ENCODE measurements around the gene MAGIX. TPM values are rescaled to one million over a fixed set of nuclear protein-coding genes. Genes with fewer than 3 reads are reported as not detected.
"Not testable (repeated sequence)": the region's sequence is repeated elsewhere in the genome, so short reads cannot be mapped to it uniquely, and the experiment has no call there.

The MAGIX gene
- polyA plus RNA-seq, 6 donors from 2014 or later, result 0.18 to 0.96 (median 0.35) TPM; not detected in 1

DNA sequence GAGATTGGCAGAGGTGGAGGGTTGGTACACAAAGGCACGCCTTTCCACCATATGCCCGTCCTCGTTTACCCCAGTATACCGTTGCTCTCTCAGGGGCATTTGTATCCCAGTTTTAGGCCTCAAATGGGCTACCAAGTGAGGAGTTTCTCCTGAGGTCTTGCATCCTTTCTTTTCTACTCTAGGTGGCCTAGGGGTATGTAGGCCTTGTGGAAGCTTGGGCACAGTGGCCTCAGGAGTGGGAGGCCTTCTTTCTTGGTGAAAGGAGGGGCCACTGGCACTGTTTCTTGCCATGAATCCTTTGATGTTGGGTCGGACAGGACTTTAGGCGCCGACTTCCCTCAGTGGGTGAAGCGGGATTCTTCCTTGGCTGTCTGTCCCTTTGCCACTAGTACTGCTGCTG, 15.3 kb upstream of the MAGIX start:
- DNase-seq (no peak), ATAC-seq (ENCODE audit: low read depth in 2 of 2) (no peak)
- H3K36me3 Mint-ChIP-seq, result peaks cover 4 to 7% of the 10 kb centered on the region in 2 donors
- H3K4me1 Mint-ChIP-seq, result no peaks in the 10 kb centered on the region
- H3K27ac Mint-ChIP-seq, result no peak overlapping the region
- H3K4me3 Mint-ChIP-seq, result no peak overlapping the region
- no peaks in the 10 kb centered on the region for H3K27me3 Mint-ChIP-seq
- peaks cover 0 to 8% (median 1%) of the 10 kb centered on the region in 7 donors for H3K9me3 Mint-ChIP-seq

DNA sequence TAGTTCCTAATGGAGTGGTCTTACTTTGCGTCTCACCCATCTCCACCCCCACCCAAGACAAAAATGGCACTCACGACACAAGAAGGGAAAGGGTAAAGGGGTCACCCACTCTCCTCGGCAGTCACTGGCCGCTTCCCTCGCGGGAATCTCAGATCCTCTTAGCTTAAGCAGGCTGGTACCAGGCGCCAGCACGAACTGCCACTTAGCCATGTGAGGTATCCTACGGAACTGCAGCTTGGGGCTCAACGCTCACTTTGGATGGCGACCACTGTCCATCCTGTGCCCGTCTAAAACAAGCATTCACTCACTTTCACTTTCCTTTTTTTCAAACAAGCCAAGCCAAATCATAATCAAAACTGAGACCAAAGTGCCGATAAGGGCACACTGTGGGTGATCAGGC, 14.6 kb upstream of the MAGIX start:
- no peak overlapping the region for H3K4me3 Mint-ChIP-seq
- ATAC-seq (ENCODE audit: low read depth in 2 of 2), result no peak
- H3K27me3 Mint-ChIP-seq, result no peaks in the 10 kb centered on the region
- no peak for DNase-seq
- H3K27ac Mint-ChIP-seq, result peak overlapping the region in 2 of 6 donors; percentile 36 to 42
- H3K4me1 Mint-ChIP-seq, result no peaks in the 10 kb centered on the region
- peaks cover 0 to 5% (median 1%) of the 10 kb centered on the region in 7 donors for H3K9me3 Mint-ChIP-seq
- peaks cover 4 to 7% of the 10 kb centered on the region in 2 donors for H3K36me3 Mint-ChIP-seq

DNA sequence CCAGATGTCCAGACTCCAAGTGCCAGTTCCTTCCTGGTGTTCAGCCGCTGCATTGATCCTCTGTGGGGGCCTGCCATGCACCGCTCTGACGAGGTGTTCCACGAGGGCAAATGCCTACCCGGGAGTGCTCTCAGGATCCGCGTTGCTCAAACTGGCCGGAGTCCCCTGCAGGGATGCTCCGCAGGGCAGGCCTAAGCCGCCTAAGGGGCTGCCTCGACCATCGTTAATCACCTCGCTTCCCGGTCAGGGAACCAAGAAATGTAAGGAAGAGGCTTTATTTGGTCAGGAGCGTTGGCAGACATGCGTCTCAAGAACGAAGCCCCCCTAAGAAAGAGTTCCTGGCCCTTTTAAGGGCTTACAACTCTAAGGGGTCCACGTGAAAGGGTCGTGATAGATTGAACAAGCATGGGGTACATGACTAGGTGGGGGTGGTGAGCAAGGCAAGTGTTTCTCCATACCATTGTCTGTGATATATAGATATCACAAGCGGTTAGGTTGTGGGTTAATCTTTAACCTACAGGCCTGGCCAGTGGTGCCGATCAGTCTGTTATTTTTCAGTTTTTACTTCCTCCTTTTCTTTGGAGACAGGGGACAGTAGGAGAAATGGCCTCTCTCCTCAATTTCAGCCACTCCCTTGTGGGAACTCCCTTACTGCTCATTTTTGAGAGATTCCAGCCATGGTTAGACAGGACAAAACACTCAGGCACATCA, 14.0 kb upstream of the MAGIX start:
- peak overlapping the region in 1 of 6 donors; percentile 69 for H3K27ac Mint-ChIP-seq
- H3K4me1 Mint-ChIP-seq; H3K9me3 Mint-ChIP-seq; ATAC-seq (ENCODE audit: low read depth in 2 of 2); H3K4me3 Mint-ChIP-seq; H3K36me3 Mint-ChIP-seq; H3K27me3 Mint-ChIP-seq; DNase-seq: not testable (repeated sequence)

DNA sequence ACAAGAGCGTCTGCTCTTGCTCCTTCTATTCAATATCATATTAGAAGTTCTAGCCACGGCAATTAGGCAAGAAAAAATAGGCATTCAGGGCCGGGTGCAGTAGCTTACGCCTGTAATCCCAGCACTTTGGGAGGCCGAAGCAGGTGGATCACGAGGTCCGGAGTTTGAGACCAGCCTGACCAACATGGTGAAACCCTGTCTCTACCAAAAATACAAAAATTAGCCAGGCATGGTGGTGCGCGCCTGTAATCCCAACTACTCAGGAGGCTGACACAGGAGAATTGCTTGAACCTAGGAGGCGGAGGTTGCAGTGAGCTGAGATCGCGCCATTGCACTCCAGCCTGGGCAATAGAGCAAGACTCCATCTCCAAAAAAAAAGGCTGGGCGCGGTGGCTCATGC, 13.3 kb upstream of the MAGIX start:
- DNase-seq; H3K36me3 Mint-ChIP-seq; ATAC-seq (ENCODE audit: low read depth in 2 of 2); H3K27ac Mint-ChIP-seq; H3K9me3 Mint-ChIP-seq; H3K4me1 Mint-ChIP-seq; H3K27me3 Mint-ChIP-seq; H3K4me3 Mint-ChIP-seq: not testable (repeated sequence)

DNA sequence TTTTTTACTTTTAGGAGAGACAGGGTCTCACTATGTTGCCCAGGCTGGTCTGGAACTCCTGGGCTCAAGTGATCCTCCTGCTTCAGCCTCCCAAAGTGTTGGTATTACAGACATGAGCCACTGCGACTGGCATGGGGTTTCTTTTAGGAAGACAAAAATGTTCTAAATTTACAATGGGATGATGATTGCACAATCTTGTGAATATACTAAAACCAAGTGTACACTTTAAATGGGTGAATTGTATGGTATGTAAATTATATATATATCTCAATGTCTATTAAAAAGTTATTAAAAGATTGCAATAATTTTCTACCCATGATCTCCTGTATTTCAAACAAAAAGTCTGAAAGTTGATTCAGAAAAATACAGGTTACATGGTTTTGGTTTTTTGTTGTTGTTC, 9.1 kb upstream of the MAGIX start:
- ATAC-seq (ENCODE audit: low read depth in 2 of 2) (no peak), DNase-seq (no peak)
- H3K4me3 Mint-ChIP-seq, result peak overlapping the region in 1 of 8 donors; percentile 66
- no peaks in the 10 kb centered on the region for H3K27me3 Mint-ChIP-seq
- peaks cover 13 to 21% (median 15%) of the 10 kb centered on the region in 3 donors for H3K4me1 Mint-ChIP-seq
- peaks cover 0 to 8% (median 0%) of the 10 kb centered on the region in 7 donors for H3K9me3 Mint-ChIP-seq
- no peak overlapping the region for H3K27ac Mint-ChIP-seq
- peaks cover 4 to 7% of the 10 kb centered on the region in 2 donors for H3K36me3 Mint-ChIP-seq

DNA sequence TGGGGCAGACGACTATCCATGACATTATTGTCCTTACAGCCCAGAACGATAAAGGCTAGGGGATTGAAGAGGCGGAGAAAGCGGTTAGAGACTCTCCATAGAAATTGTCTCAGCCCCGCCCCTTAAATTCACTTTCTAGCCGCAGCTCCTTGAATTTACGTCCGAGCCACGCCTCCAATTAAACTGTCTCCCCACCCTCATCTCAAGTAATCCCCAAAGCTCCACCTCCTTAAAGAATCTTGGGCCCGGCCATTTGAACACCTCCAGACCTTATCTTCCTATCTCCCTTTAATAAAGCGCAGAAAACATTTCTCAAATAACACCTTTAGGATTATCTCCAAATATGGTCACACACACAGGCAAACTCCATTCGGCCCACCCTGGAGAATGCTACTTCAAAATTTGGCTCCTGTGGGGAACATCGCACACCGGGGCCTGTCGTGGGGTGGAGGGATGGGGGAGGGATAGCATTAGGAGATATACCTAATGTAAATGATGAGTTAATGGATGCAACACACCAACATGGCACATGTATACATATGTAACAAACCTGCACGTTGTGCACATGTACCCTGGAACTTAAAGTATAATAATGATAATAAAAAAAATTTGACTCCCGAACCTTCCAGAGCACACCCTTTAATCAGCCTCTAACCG, 7.2 kb upstream of the MAGIX start:
- Mint-ChIP-seq H3K4me1 (peaks cover 13 to 21% (median 15%) of the 10 kb centered on the region in 3 donors), H3K9me3 (peaks cover 0 to 8% (median 0%) of the 10 kb centered on the region in 7 donors), H3K27me3 (no peaks in the 10 kb centered on the region), H3K27ac (peak overlapping the region in 5 of 6 donors; percentile 17 to 98 (median 96)), H3K4me3 (peak overlapping the region; percentile 92 to 99 (median 94)), H3K36me3 (peaks cover 4 to 7% of the 10 kb centered on the region in 2 donors)
- DNase-seq (no peak), ATAC-seq (ENCODE audit: low read depth in 2 of 2) (no peak)

DNA sequence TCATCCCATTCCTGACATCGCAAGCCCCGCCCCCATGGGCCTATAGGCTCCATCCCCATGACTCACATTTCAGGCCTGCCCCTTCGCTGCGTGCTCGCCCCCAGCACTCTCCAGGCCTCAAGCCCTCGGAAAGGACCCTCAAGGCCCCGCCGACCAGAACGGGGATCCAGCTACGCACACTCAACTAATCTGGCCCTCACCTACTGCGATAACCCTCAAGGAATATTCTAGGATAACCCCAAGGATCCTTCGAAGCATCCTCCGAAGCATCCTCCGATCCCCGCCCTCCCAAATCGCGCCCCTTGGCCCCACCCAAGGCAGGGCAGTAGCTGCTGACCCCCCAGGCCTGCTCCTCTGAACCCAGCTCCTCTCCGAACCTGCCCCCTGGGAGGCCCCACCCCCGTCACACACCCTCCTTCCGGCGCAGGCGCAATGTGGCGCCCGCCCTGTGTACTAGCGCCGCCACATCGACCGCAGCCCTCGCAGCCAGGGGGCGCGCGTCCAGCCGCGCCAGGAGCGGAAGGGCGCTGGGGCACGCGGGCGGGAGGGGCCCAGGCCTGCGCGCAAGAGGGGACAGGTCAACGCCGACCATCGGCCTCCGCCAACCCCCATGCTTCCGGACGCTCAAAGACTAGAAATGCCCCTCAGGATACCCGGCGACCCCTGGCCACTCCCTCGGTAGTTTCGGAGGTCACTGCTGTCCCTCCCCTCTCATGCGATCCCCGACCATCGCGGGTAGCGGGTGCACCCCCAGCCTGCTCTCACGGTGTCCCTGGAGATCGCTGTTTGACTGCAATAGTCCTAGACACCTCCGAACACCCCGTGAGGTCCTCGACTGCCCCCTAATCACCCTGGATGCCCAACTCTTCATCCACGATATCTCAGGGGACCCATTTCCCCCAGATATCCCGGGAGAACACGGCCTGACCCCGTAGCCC, 6.4 kb upstream of the MAGIX start:
- DNase-seq, result peak; percentile 86
- peaks cover under 1 to 3% of the 10 kb centered on the region in 2 donors for H3K36me3 Mint-ChIP-seq
- H3K4me3 Mint-ChIP-seq, result peak overlapping the region; percentile 92 to 99 (median 94)
- no peaks in the 10 kb centered on the region for H3K27me3 Mint-ChIP-seq
- peaks cover 13 to 21% (median 15%) of the 10 kb centered on the region in 3 donors for H3K4me1 Mint-ChIP-seq
- H3K9me3 Mint-ChIP-seq, result peaks cover 0 to 5% (median 0%) of the 10 kb centered on the region in 7 donors
- ATAC-seq (ENCODE audit: low read depth in 2 of 2), result peak; percentile 92
- H3K27ac Mint-ChIP-seq, result peak overlapping the region; percentile 80 to 99 (median 96)

DNA sequence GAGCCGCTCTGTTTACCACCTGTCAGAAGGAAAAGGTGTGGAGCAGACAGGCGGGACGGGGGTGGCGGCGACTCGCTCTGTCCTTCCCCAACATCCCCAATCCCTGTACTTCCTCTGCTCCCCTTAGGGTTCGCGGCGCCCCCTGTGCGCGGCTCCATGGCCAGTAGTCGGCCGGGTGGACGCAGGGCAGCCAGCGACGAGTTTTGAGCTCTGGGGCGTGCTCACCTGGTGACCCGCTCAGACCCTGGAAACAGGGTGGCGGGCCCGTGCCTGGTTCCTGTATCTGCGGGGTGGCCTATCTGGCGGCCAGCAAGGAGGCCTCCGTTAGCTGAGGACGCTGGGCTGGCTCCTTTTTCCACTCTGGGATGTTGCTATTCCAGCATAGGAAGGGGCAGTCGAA, 5.4 kb upstream of the MAGIX start:
- H3K9me3 Mint-ChIP-seq, result peaks cover 0 to 5% (median 0%) of the 10 kb centered on the region in 7 donors
- peak overlapping the region in 3 of 6 donors; percentile 44 to 59 (median 58) for H3K27ac Mint-ChIP-seq
- peak overlapping the region in 6 of 8 donors; percentile 25 to 93 (median 60) for H3K4me3 Mint-ChIP-seq
- peaks cover 13 to 21% (median 15%) of the 10 kb centered on the region in 3 donors for H3K4me1 Mint-ChIP-seq
- H3K36me3 Mint-ChIP-seq, result no peaks in the 10 kb centered on the region
- no peaks in the 10 kb centered on the region for H3K27me3 Mint-ChIP-seq
- DNase-seq (no peak), ATAC-seq (ENCODE audit: low read depth in 2 of 2) (no peak)

DNA sequence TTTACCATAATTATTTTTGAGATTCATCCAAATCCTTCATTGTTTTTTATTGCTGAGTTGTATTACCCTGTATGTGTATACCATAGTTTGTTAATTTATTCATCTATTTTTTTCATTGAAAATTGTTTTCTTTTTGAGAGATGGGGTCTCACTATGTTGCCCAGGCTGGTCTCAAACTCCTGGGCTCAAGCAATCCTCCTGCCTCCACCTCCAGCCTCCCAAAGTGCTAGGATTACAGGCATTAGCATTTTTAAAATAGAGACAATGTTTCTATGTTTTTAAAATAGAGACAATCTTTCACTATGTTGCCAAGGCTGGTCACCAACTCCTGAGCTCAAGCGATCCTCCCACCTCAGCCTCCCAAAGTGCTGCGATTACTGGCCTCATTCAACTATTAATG, 1.6 kb upstream of the MAGIX start:
- H3K9me3 Mint-ChIP-seq, result peaks cover 0 to 5% (median 0%) of the 10 kb centered on the region in 7 donors
- no peak overlapping the region for H3K27ac Mint-ChIP-seq
- H3K4me1 Mint-ChIP-seq, result peaks cover 17 to 24% (median 21%) of the 10 kb centered on the region in 3 donors
- H3K27me3 Mint-ChIP-seq, result no peaks in the 10 kb centered on the region
- DNase-seq (no peak), ATAC-seq (ENCODE audit: low read depth in 2 of 2) (no peak)
- no peaks in the 10 kb centered on the region for H3K36me3 Mint-ChIP-seq
- no peak overlapping the region for H3K4me3 Mint-ChIP-seq

DNA sequence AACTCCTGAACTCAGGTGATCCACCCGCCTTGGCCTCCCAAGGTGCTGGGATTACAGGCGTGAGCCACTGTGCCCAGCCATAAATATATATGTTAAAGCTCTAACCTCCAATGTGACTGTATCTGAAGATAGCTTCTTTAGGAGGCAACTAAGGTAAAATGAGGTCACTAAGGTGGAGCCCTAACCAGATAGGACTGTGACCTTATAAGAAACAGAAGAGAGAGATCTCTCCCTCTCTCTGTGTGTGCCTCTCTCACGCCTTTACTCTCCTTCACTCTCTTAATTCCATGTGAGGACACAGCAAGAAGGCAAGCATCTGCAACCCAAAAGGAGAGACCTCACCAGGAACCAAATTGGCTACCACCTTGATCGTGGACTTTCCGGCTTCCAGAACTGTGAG, 926 bp upstream of the MAGIX start:
- DNase-seq (no peak), ATAC-seq (ENCODE audit: low read depth in 2 of 2) (no peak)
- Mint-ChIP-seq H3K36me3 (no peaks in the 10 kb centered on the region), H3K4me1 (peaks cover 14 to 24% (median 18%) of the 10 kb centered on the region in 3 donors), H3K27me3 (no peaks in the 10 kb centered on the region), H3K4me3 (peak overlapping the region in 3 of 8 donors; percentile 20 to 57 (median 56)), H3K27ac (peak overlapping the region in 1 of 6 donors; percentile 69), H3K9me3 (peaks cover 0 to 3% (median 0%) of the 10 kb centered on the region in 7 donors)

DNA sequence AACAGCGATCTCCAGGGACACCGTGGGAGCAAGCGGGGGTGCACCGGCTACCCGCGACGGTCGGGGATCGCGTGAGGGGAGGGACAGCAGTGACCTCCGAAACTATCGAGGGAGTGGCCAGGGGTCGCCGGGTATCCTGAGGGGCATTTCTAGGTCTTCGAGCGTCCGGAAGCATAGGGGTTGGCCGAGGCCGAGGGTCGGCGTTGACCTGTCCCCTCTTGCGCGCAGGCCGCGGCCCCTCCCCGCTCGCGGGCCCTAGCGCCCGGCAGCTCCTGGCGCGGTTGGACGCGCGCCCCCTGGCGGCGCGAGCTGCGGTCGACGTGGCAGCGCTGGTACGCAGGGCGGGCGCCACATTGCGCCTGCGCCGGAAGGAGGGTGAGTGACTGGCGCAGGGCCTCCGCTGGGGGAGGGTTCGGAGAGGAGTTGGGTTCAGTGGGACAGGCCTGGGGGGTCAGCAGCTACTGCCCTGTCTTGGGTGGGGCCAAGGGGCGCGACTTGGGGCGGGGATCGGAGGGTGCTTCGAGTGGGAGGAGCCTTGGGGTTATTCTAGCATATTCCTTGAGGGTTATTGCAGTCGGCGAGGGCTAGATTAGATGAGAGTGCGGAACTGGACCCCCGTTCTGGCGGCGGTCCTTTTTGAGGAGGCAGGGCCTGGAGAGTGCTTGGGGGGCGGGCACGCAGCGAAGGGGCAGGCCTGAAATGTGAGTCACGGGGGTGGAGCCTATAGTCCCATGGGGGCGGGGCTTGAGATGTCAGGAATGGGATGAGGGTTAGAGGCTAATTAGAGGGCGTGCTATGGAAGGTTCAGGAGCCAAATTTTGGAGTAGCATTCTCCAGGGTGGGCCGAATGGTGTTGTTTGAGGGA, 1.2 kb downstream of the MAGIX start:
- H3K4me3 Mint-ChIP-seq, result peak overlapping the region; percentile 71 to 91 (median 85)
- H3K27ac Mint-ChIP-seq, result peak overlapping the region in 5 of 6 donors; percentile 1 to 97 (median 85)
- peaks cover 0 to 3% (median 0%) of the 10 kb centered on the region in 7 donors for H3K9me3 Mint-ChIP-seq
- DNase-seq, result peak; percentile 81
- no peaks in the 10 kb centered on the region for H3K36me3 Mint-ChIP-seq
- peak; percentile 53 to 57 for ATAC-seq (ENCODE audit: low read depth in 2 of 2)
- H3K27me3 Mint-ChIP-seq, result no peaks in the 10 kb centered on the region
- H3K4me1 Mint-ChIP-seq, result peaks cover 23 to 41% (median 28%) of the 10 kb centered on the region in 3 donors

DNA sequence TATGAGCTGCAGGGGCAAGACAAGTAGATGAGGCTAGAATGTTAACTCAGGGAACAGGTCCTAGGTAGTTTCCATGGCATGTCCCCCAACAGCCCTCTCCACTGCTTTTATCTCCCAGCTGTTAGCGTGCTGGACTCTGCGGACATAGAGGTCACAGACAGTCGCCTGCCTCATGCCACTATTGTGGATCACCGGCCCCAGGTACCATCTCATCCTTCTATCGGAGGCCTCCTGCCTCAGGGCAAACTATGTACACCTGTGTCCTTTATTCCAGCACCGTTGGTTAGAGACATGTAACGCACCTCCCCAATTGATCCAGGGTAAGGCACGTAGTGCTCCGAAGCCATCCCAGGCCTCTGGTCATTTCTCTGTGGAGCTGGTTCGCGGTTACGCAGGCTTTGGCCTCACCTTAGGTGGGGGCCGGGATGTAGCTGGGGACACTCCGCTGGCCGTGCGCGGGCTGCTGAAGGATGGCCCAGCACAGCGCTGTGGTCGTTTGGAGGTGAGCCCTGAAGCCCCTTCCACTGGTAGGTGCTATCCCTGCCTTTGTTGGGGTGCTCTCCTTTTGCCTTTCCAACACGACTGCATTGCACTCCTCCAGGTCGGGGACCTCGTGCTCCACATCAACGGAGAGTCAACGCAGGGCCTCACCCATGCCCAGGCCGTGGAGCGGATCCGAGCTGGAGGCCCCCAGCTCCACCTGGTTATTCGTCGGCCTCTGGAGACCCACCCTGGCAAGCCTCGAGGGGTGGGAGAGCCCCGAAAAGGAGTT, 2.2 kb downstream of the MAGIX start:
- no peak for DNase-seq
- peaks cover 27 to 49% (median 33%) of the 10 kb centered on the region in 3 donors for H3K4me1 Mint-ChIP-seq

More for the DNA sequence above, 2.2 kb downstream of the MAGIX start:
- Mint-ChIP-seq H3K4me3 (peak overlapping the region in 7 of 8 donors; percentile 32 to 92 (median 84)), H3K27me3 (no peaks in the 10 kb centered on the region), H3K27ac (peak overlapping the region in 3 of 6 donors; percentile 20 to 83 (median 70)), H3K36me3 (no peaks in the 10 kb centered on the region), H3K9me3 (peaks cover 0 to 3% (median 0%) of the 10 kb centered on the region in 7 donors)
- ATAC-seq (ENCODE audit: low read depth in 2 of 2), result no peak

All from naive B cell (primary cell).